ENCODE results near the gene ARHGEF19. TPM values are rescaled to one million over a fixed set of nuclear protein-coding genes. Genes with fewer than 3 reads are reported as not detected.

Gene ARHGEF19
- total and polyA plus RNA-seq, 2 of the 13 experiments (the other 11 are each of a cell fraction or from before 2014, with no cell fraction given): 1.7 to 1.8 TPM

- 67% methylated on average over 1 of the region's 1 CpG for WGBS (ENCODE audit: low lambda C conversion rate)
- FAIRE-seq (no peak), ATAC-seq (no peak)
These were observed 9.0 kb upstream of the ARHGEF19 start for GRCh38 chr1:16221499-16221898.

More at GRCh38 chr1:16221499-16221898, 9.0 kb upstream of the ARHGEF19 start:
- H3K79me2 ChIP-seq (ENCODE audit: insufficient read depth, low read length): no peaks in the 10 kb centered on the region
- in situ Hi-C loops (cut with HindIII; ENCODE audit: extremely low pct_ligation_motif_present, low pct_unique_long_range_greater_than_20kb): no loop called here
- H3K4me1 ChIP-seq (ENCODE audit: insufficient read depth, low read length): peaks cover 16% of the 10 kb centered on the region
- no peak overlapping the region for H2AFZ ChIP-seq (ENCODE audit: low read length)
- peaks cover 0 to 8% of the 10 kb centered on the region in 2 experiments; a peak in 1 of 5 replicates for H3K27me3 ChIP-seq (ENCODE audit: control insufficient read depth in 1 of 2, insufficient read depth in 2 of 2, low read length in 2 of 2)
- H3K4me2 ChIP-seq (ENCODE audit: low read depth, low read length): no peak overlapping the region
- no peaks in the 10 kb centered on the region for H3K36me3 ChIP-seq (replicated peaks in 1 of 2; ENCODE audit: control insufficient read depth in 1 of 2, insufficient read depth in 2 of 2, low read length in 2 of 2)
- no peak overlapping the region for H3K9ac ChIP-seq (ENCODE audit: insufficient read depth, low read depth, low read length)
- DNase-seq (ENCODE audit: low spot score): no peak
- POLR2A ChIA-PET: interaction anchor here (1.0 kb wide), 1 partner anchor 15 kb away, joined by 3 read pairs; no protein-coding TSS in a partner anchor
- no peak overlapping the region for H3K4me3 ChIP-seq (replicated peaks in 1 of 3; ENCODE audit: insufficient read depth in 1 of 3, low read depth in 2 of 3, low read length in 3 of 3)
- BruUV-seq (replicated peaks): no TSS peak
- intact Hi-C loops (cut with micrococcal nuclease; ENCODE audit: unreplicated experiment): no loop called here
- no peaks in the 10 kb centered on the region for H4K20me1 ChIP-seq (ENCODE audit: insufficient read depth, low read length)
- CTCF ChIA-PET (ENCODE audit: low intra/inter-chr PET ratio, low total read pairs): no interaction called here
- no peaks in the 10 kb centered on the region for H3K9me3 ChIP-seq (ENCODE audit: low read length)
- TF ChIP-seq PLRG1 (conservative IDR thresholded peaks at IDR 0.05): 0 out of 2 replicates have a peak, but pooled peaks have one; percentile 4
- no peak for TF ChIP-seq HMGXB3 (CRISPR knock-in tag; IDR thresholded peaks at IDR 0.05; ENCODE audit: borderline replicate concordance)
- no peak overlapping the region for H3K27ac ChIP-seq (ENCODE audit: extremely low read length, insufficient read depth, low read length)

All from HepG2 (cell line).